NT2/D1 (cell line): ENCODE results near the gene TTC22.

Experiments used
- YY1 ChIP-seq: IDR thresholded peaks from 2 replicates; pipeline ENCODE4 v1.6.1; 2011; ENCODE audit not compliant: insufficient read length, insufficient read depth
- ZNF274 ChIP-seq: IDR thresholded peaks from 2 replicates; pipeline ENCODE4 v1.6.1; 2011; ENCODE audit warnings: mild to moderate bottlenecking, low read depth, low read length

- TF ChIP-seq ZNF274: no peak
- no peak for TF ChIP-seq YY1
These were observed 14.3 kb downstream of the TTC22 start for GRCh38 chr1:54786778-54787177.
